Central memory CD8-positive, alpha-beta T cell (primary cell): ENCODE data around the gene KDF1.
A peak's percentile ranks its signal among the peaks of the same experiment; 100 is the strongest.
"Not testable (repeated sequence)": the region's sequence is repeated elsewhere in the genome, so short reads cannot be mapped to it uniquely, and the experiment has no call there.

Source experiments
- ATAC-seq: fragments of 150-1000 bp; cut with Tn5 transposase; replicated peaks from 2 replicates; pipeline ENCODE4 v1.10.0; 2022; ENCODE audit warnings: mild to moderate bottlenecking, moderate FRiP score, moderate number of reproducible peaks; ENCODE audit not compliant: poor library complexity, severe bottlenecking; ENCODE audit errors: extremely low read depth
- DNase-seq, 2 donors: peaks; one replicate each; pipeline ENCODE4 v3.0.0; 2021; ENCODE audit warnings: low spot score in 2 of 2
- H3K27ac Mint-ChIP-seq: one replicate; pipeline ENCODE4 v1.8.0; 2022; ENCODE audit warnings: low read depth, mild to moderate bottlenecking, moderate library complexity, mixed read lengths
- H3K27me3 Mint-ChIP-seq: one replicate; pipeline ENCODE4 v1.8.0; 2022; ENCODE audit warnings: mixed read lengths
- H3K36me3 Mint-ChIP-seq: one replicate; pipeline ENCODE4 v1.8.0; 2022; ENCODE audit warnings: mild to moderate bottlenecking, moderate library complexity, mixed read lengths; ENCODE audit not compliant: insufficient read depth
- H3K4me1 Mint-ChIP-seq: one replicate; pipeline ENCODE4 v1.8.0; 2022; ENCODE audit warnings: mixed read lengths
- H3K4me3 Mint-ChIP-seq: one replicate; pipeline ENCODE4 v1.8.0; 2022; ENCODE audit warnings: mild to moderate bottlenecking, moderate library complexity, mixed read lengths
- H3K9me3 Mint-ChIP-seq: one replicate; pipeline ENCODE4 v1.8.0; 2022; ENCODE audit warnings: mixed read lengths

Gene KDF1

DNA sequence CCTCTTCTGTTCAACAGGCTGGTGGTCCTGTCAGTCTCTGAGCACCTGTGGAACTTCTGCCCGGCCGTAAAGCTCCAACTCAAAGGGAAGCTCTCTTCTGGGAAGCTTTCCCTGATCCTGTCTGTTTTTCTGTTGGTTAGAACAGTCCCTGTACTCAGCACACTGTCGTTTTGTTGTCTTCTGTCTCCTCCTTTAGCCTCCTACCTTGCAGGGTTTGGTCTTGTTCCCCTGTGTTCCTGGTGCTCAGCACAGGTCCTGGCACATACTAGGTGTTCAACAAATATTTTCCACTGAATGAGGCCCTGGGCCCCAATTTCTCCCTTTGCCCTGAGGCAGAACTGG, 328 bp upstream of the KDF1 start:
- ATAC-seq (no peak), DNase-seq (no peak)
- H3K27me3 Mint-ChIP-seq = peaks cover 42% of the 10 kb centered on the region
- H3K36me3 Mint-ChIP-seq = no peaks in the 10 kb centered on the region
- no peaks in the 10 kb centered on the region for H3K9me3 Mint-ChIP-seq
- no peak overlapping the region for H3K27ac Mint-ChIP-seq
- H3K4me3 Mint-ChIP-seq = peak overlapping the region; percentile 81
- peaks cover 7% of the 10 kb centered on the region for H3K4me1 Mint-ChIP-seq

GRCh38 chr1:26959270-26959669, 998 bp downstream of the KDF1 start:
- Mint-ChIP-seq H3K36me3 (no peaks in the 10 kb centered on the region), H3K4me3 (peak overlapping the region; percentile 81), H3K27me3 (peaks cover 29% of the 10 kb centered on the region), H3K27ac (no peak overlapping the region), H3K9me3 (no peaks in the 10 kb centered on the region), H3K4me1 (peaks cover 7% of the 10 kb centered on the region)
- DNase-seq = no peak
- ATAC-seq = no peak

- ATAC-seq (no peak), DNase-seq (no peak)
- Mint-ChIP-seq H3K4me3 (no peak overlapping the region), H3K27ac (no peak overlapping the region), H3K9me3 (no peaks in the 10 kb centered on the region), H3K36me3 (no peaks in the 10 kb centered on the region), H3K4me1 (peaks cover 7% of the 10 kb centered on the region), H3K27me3 (peaks cover 13% of the 10 kb centered on the region)
Measured at GRCh38 chr1:26957306-26957705, 3.0 kb downstream of the KDF1 start.

DNA sequence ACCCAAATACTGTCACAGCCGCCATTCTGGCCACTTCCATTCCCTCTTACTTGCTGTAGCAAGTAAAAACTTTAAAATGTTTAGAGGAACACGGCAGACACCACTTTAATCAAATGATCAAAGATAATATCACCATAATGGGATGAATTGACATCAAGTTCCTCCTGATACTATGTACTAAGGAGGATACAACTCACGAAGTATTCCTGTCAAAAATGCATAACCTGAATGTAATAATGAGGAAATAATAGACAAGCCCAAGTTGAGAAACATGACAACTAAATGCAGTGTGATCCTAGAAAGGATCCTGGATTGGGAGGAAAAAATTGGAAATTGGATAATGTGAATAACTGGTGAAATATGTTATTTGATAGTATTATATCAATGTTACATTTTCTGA, 3.9 kb downstream of the KDF1 start:
- no peaks in the 10 kb centered on the region for H3K36me3 Mint-ChIP-seq
- peaks cover 7% of the 10 kb centered on the region for H3K4me1 Mint-ChIP-seq
- H3K9me3 Mint-ChIP-seq = no peaks in the 10 kb centered on the region
- no peak for ATAC-seq
- H3K4me3 Mint-ChIP-seq = no peak overlapping the region
- H3K27me3 Mint-ChIP-seq = peaks cover 9% of the 10 kb centered on the region
- H3K27ac Mint-ChIP-seq = no peak overlapping the region
- no peak for DNase-seq

GRCh38 chr1:26953374-26953773, 6.9 kb downstream of the KDF1 start:
- H3K9me3 Mint-ChIP-seq = no peaks in the 10 kb centered on the region
- no peaks in the 10 kb centered on the region for H3K4me1 Mint-ChIP-seq
- H3K4me3 Mint-ChIP-seq = no peak overlapping the region
- ATAC-seq = no peak
- H3K36me3 Mint-ChIP-seq = no peaks in the 10 kb centered on the region
- no peaks in the 10 kb centered on the region for H3K27me3 Mint-ChIP-seq
- DNase-seq = no peak
- H3K27ac Mint-ChIP-seq = no peak overlapping the region

DNA sequence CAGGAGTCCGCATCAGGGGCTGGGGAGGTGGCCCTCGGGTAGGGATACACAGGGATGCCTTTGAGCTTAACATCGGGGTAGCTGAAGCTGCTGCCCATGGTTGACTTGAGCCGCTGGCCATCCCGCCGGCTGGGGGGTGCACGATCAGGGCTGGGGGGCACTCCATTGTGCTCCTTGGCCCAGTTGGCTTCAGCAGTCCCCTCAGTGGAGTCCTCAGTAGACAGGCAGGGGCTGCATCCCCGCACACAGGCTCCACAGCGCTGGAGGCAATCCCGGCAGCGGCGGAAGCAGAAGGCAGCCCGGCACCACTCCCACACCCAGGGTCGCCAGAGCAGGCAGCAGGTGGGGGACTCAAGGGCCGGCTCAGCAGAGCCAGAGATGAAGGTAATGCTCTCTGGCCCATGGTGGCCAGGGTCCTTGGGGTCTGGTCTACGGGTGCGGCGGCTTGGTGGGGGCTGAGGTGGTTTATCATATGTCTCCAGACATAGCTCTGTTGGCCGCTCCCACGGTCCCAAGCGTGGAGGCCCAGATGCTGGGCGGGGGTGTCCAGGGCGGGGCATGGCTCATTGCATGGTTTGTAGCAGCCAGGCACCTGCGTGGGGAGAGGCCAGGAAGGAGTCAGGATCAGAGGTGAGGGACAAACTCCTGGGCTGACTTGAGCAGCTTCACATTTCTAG, 8.3 kb downstream of the KDF1 start:
- no peak overlapping the region for H3K4me3 Mint-ChIP-seq
- no peak overlapping the region for H3K27ac Mint-ChIP-seq
- DNase-seq (no peak), ATAC-seq (no peak)
- no peaks in the 10 kb centered on the region for H3K9me3 Mint-ChIP-seq
- no peaks in the 10 kb centered on the region for H3K27me3 Mint-ChIP-seq
- peaks cover under 1% of the 10 kb centered on the region for H3K36me3 Mint-ChIP-seq
- H3K4me1 Mint-ChIP-seq = no peaks in the 10 kb centered on the region

GRCh38 chr1:26951216-26951615, 9.1 kb downstream of the KDF1 start:
- no peaks in the 10 kb centered on the region for H3K9me3 Mint-ChIP-seq
- H3K36me3 Mint-ChIP-seq = peaks cover 6% of the 10 kb centered on the region
- no peak overlapping the region for H3K4me3 Mint-ChIP-seq
- H3K4me1 Mint-ChIP-seq = no peaks in the 10 kb centered on the region
- no peak overlapping the region for H3K27ac Mint-ChIP-seq
- ATAC-seq (no peak), DNase-seq (no peak)
- H3K27me3 Mint-ChIP-seq = no peaks in the 10 kb centered on the region

GRCh38 chr1:26950602-26951001, 9.7 kb downstream of the KDF1 start:
- Mint-ChIP-seq H3K4me1 (no peaks in the 10 kb centered on the region), H3K36me3 (peaks cover 6% of the 10 kb centered on the region), H3K27me3 (no peaks in the 10 kb centered on the region), H3K9me3 (no peaks in the 10 kb centered on the region), H3K27ac (no peak overlapping the region), H3K4me3 (no peak overlapping the region)
- no peak for DNase-seq
- ATAC-seq = no peak

DNA sequence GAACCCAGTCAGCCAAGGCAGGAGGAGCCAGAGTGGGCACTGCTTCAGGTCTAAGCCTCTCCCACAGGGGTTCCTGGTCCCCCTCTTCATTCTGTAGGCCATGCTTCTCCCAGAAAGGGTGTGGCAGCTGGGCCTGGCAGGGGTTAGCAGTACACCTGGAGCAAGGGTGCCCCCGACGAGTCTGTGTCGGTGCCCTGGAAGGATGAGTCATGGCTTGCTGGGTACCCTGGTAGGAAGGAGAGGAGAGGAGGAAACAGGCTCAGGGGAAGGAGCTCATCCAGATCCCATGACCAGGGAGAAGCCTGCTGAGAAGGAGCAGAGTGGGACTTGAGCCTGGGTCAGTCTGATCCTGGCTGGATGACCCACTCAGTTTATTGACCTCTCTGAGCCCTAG, 10.3 kb downstream of the KDF1 start:
- ATAC-seq = no peak
- Mint-ChIP-seq H3K27ac (peak overlapping the region; percentile 9), H3K36me3 (peaks cover 8% of the 10 kb centered on the region)

DNA sequence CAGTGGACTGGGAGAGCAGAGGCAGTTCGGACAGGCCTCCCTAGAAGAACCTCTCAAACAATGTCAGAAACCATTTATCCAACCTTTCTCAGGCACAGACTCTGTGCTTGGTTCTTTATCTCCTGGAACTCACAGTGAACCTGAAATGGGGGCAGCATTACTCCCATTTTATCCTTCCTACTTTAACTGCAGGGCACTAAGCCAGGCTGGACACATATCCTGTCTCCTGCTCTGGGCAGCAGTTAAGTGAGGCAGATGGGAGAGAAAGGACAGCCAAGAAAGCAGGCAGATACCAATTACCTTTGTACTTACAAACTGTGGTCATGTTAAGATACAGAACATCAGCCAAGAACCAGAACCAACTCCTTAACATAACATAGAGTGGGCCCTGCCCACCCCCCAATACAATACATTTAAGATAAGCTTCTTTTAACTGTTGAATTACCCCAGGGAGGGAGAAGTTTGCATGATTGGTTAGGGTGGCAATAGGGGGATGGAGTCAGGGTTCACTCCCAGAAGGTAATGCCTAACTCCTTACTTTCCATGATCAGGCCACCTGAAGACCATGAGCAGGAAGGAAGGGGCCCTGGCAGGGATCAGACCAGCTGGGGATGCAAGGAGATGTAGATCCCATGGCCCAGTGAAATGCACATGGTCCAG, 10.9 kb downstream of the KDF1 start:
- ATAC-seq = no peak
- no peaks in the 10 kb centered on the region for H3K27me3 Mint-ChIP-seq

More for the DNA sequence above, 10.3 kb downstream of the KDF1 start:
- H3K4me3 Mint-ChIP-seq = no peak overlapping the region
- H3K27me3 Mint-ChIP-seq = no peaks in the 10 kb centered on the region
- H3K4me1 Mint-ChIP-seq = no peaks in the 10 kb centered on the region
- DNase-seq = no peak
- no peaks in the 10 kb centered on the region for H3K9me3 Mint-ChIP-seq

DNA sequence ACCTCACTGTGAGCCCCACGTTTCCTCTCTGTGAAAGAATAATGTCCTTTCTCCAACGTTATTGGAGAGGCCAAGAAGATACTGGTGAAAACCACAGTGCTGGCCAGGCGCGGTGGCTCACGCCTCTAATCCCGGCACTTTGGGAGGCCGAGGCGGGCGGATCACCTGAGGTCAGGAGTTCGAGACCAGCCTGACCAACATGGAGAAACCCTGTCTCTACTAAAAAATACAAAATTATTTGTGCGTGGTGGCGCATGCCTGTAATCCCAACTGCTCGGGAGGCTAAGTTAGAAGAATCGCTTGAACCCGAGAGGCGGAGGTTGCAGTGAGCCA, 11.6 kb downstream of the KDF1 start:
- not testable (repeated sequence) for H3K9me3 Mint-ChIP-seq, H3K4me1 Mint-ChIP-seq, H3K27me3 Mint-ChIP-seq, ATAC-seq, H3K27ac Mint-ChIP-seq, DNase-seq, H3K4me3 Mint-ChIP-seq
- peaks cover 18% of the 10 kb centered on the region for H3K36me3 Mint-ChIP-seq

More for the DNA sequence above, 10.9 kb downstream of the KDF1 start:
- Mint-ChIP-seq H3K36me3 (peaks cover 11% of the 10 kb centered on the region), H3K9me3 (no peaks in the 10 kb centered on the region), H3K4me3 (no peak overlapping the region), H3K4me1 (no peaks in the 10 kb centered on the region), H3K27ac (peak overlapping the region; percentile 9)
- no peak for DNase-seq

- DNase-seq (no peak), ATAC-seq (no peak)
- Mint-ChIP-seq H3K36me3 (peaks cover 25% of the 10 kb centered on the region), H3K4me1 (no peaks in the 10 kb centered on the region), H3K4me3 (no peak overlapping the region), H3K27me3 (no peaks in the 10 kb centered on the region), H3K9me3 (no peaks in the 10 kb centered on the region), H3K27ac (no peak overlapping the region)
Measured at GRCh38 chr1:26946270-26946669, 14.0 kb downstream of the KDF1 start.

GRCh38 chr1:26945728-26946127, 14.5 kb downstream of the KDF1 start:
- Mint-ChIP-seq H3K4me3 (no peak overlapping the region), H3K36me3 (peaks cover 28% of the 10 kb centered on the region), H3K27ac (no peak overlapping the region), H3K9me3 (no peaks in the 10 kb centered on the region), H3K4me1 (no peaks in the 10 kb centered on the region), H3K27me3 (no peaks in the 10 kb centered on the region)
- ATAC-seq = no peak
- DNase-seq = no peak
